Measurements from ENCODE around the gene STUM. TPM values are rescaled to one million over a fixed set of nuclear protein-coding genes. Genes with fewer than 3 reads are reported as not detected.

STUM gene
- total and polyA plus RNA-seq, 2 of the 8 experiments (the other 6 are each of a cell fraction or from before 2014, with no cell fraction given), result 0.76 to 1.2 TPM

DNA sequence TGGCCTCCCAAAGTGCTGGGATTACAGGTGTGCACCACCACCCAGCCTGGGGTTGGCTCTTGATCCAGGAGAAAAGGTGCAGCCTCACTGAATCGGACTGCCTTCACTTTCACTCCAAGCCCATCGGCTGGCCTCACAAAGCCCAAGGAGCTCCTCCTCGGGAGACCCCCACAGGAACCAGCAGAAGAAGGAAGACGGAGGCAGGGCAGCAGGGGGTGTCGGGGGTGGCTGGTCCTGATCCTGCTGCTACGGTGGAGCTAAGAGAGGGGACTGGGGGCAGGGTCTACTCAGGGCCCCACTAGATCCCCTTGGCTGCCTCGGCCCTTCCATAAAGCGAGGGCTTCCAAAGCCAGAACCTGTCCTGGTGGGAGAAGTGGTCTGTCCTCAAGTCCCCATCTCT is 93.9 kb downstream of the STUM start (continued):
- no peak for TF ChIP-seq TEAD4 (IDR thresholded peaks at IDR 0.05; ENCODE audit: low read depth, low read length)
- TF ChIP-seq, protein P1, sequence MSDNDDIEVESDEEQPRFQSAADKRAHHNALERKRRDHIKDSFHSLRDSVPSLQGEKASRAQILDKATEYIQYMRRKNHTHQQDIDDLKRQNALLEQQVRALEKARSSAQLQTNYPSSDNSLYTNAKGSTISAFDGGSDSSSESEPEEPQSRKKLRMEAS (IDR thresholded peaks at IDR 0.05), result no peak

Measured in H1 (cell line).